Keratinocyte (primary cell): ENCODE measurements around the gene BCL2L11.

Source experiments
- CTCF ChIP-seq, 3 experiments: IDR thresholded peaks in 1 of 3; conservative IDR thresholded peaks in 1 of 3; optimal IDR thresholded peaks in 1 of 3; 2 replicates in 2 of 3; 3 replicates in 1 of 3; pipeline versions ENCODE3 to v1.5.1; 2011; ENCODE audit warnings: low read length in 3 of 3, mild to moderate bottlenecking in 3 of 3, moderate library complexity in 2 of 3, control low read depth in 1 of 3, inconsistent platforms in 1 of 3; ENCODE audit not compliant: insufficient read depth in 2 of 3; ENCODE audit errors: extremely low read depth in 1 of 3
- EZH2 ChIP-seq: IDR thresholded peaks from one replicate; pipeline ENCODE4 v1.6.1; 2012; ENCODE audit warnings: inconsistent platforms, mild to moderate bottlenecking, low read length, moderate library complexity

- TF ChIP-seq CTCF (optimal IDR thresholded peaks at IDR 0.05 in 1 of 3, IDR thresholded peaks at IDR 0.05 in 1 of 3, conservative IDR thresholded peaks at IDR 0.05 in 1 of 3; ENCODE audit: extremely low read depth in 1 of 3, insufficient read depth in 2 of 3, low read length in 3 of 3) (no peak), EZH2 (no peak)
Measured at GRCh38 chr2:111118981-111119821, 1.5 kb upstream of the BCL2L11 start.
